HEK293 (cell line): ENCODE data around the gene GIT1.

Source experiments
- AEBP2 ChIP-seq: fragments of 450-650 bp; formaldehyde crosslinking; IDR thresholded peaks from 2 replicates; pipeline ENCODE4 v1.5.1; 2016; ENCODE audit warnings: missing biosample characterization, missing genetic modification characterization, borderline replicate concordance
- GLIS1 ChIP-seq: fragments of 450-650 bp; formaldehyde crosslinking; IDR thresholded peaks from 2 replicates; pipeline ENCODE4 v1.5.1; 2016; ENCODE audit warnings: missing biosample characterization, missing genetic modification characterization
- KLF10 ChIP-seq: fragments of 450-650 bp; IDR thresholded peaks from 2 replicates; pipeline ENCODE4 v1.5.1; 2018; ENCODE audit warnings: missing biosample characterization, mild to moderate bottlenecking, missing genetic modification characterization
- KLF17 ChIP-seq: fragments of 450-650 bp; formaldehyde crosslinking; IDR thresholded peaks from 2 replicates; pipeline ENCODE4 v1.5.1; 2016; ENCODE audit warnings: missing biosample characterization, missing genetic modification characterization
- SALL2 ChIP-seq: fragments of 450-650 bp; formaldehyde crosslinking; IDR thresholded peaks from 2 replicates; pipeline ENCODE4 v1.5.0; 2017; ENCODE audit warnings: missing biosample characterization, mild to moderate bottlenecking, missing genetic modification characterization, borderline replicate concordance
- SCRT2 ChIP-seq: fragments of 450-650 bp; formaldehyde crosslinking; IDR thresholded peaks from 2 replicates; pipeline ENCODE4 v1.5.1; 2016; ENCODE audit warnings: missing biosample characterization, missing genetic modification characterization
- ZBTB20 ChIP-seq: fragments of 450-650 bp; formaldehyde crosslinking; IDR thresholded peaks from 2 replicates; pipeline ENCODE4 v1.5.1; 2016; ENCODE audit warnings: missing biosample characterization, missing genetic modification characterization
- ZEB2 ChIP-seq: fragments of 450-650 bp; formaldehyde crosslinking; IDR thresholded peaks from 2 replicates; pipeline ENCODE4 v1.5.1; 2016; ENCODE audit warnings: missing biosample characterization, missing genetic modification characterization
- ZNF114 ChIP-seq: fragments of 450-650 bp; formaldehyde crosslinking; IDR thresholded peaks from 2 replicates; pipeline ENCODE4 v1.5.0; 2017; ENCODE audit warnings: missing biosample characterization, missing genetic modification characterization
- ZNF146 ChIP-seq: fragments of 450-650 bp; formaldehyde crosslinking; IDR thresholded peaks from 2 replicates; pipeline ENCODE4 v1.5.1; 2016; ENCODE audit warnings: missing biosample characterization, missing genetic modification characterization
- ZNF26 ChIP-seq: fragments of 450-650 bp; formaldehyde crosslinking; IDR thresholded peaks from 2 replicates; pipeline ENCODE4 v1.5.1; 2016; ENCODE audit warnings: missing biosample characterization, missing genetic modification characterization
- ZNF280C ChIP-seq: fragments of 450-650 bp; formaldehyde crosslinking; IDR thresholded peaks from 2 replicates; pipeline ENCODE4 v1.5.1; 2016; ENCODE audit warnings: missing biosample characterization, missing genetic modification characterization
- ZNF280D ChIP-seq: fragments of 450-650 bp; formaldehyde crosslinking; IDR thresholded peaks from 2 replicates; pipeline ENCODE4 v1.5.1; 2016; ENCODE audit warnings: missing biosample characterization, missing genetic modification characterization
- ZNF404 ChIP-seq: fragments of 450-650 bp; formaldehyde crosslinking; IDR thresholded peaks from 2 replicates; pipeline ENCODE4 v1.5.1; 2017; ENCODE audit warnings: missing biosample characterization, missing genetic modification characterization
- ZNF449 ChIP-seq: fragments of 450-650 bp; formaldehyde crosslinking; IDR thresholded peaks from 2 replicates; pipeline ENCODE4 v1.5.1; 2017; ENCODE audit warnings: missing biosample characterization, mild to moderate bottlenecking, missing genetic modification characterization, moderate library complexity
- ZNF555 ChIP-seq: fragments of 450-650 bp; formaldehyde crosslinking; conservative IDR thresholded peaks from 2 replicates; pipeline ENCODE4 v1.5.1; 2017; ENCODE audit warnings: missing biosample characterization, mild to moderate bottlenecking, missing genetic modification characterization, inconsistent platforms
- ZNF658 ChIP-seq: fragments of 450-650 bp; formaldehyde crosslinking; IDR thresholded peaks from 2 replicates; pipeline ENCODE4; 2016; ENCODE audit warnings: missing biosample characterization, missing genetic modification characterization
- ZNF777 ChIP-seq: fragments of 450-650 bp; formaldehyde crosslinking; IDR thresholded peaks from 2 replicates; pipeline ENCODE4 v1.5.1; 2017; ENCODE audit warnings: missing biosample characterization, missing genetic modification characterization, borderline replicate concordance
- ZNF830 ChIP-seq: fragments of 450-650 bp; IDR thresholded peaks from 2 replicates; pipeline ENCODE4 v1.5.0; 2018; ENCODE audit warnings: missing biosample characterization, missing genetic modification characterization, low read depth, mild to moderate bottlenecking, moderate library complexity
- ZNF843 ChIP-seq: fragments of 450-650 bp; formaldehyde crosslinking; IDR thresholded peaks from 2 replicates; pipeline ENCODE4 v1.5.1; 2016; ENCODE audit warnings: missing biosample characterization, missing genetic modification characterization
- ZSCAN5A ChIP-seq: fragments of 450-650 bp; formaldehyde crosslinking; IDR thresholded peaks from 2 replicates; pipeline ENCODE4 v1.5.1; 2016; ENCODE audit warnings: missing biosample characterization, missing genetic modification characterization

The GIT1 gene

GRCh38 chr17:29622337-29623282 lies 33.2 kb upstream of the GIT1 start, which contains the start of gene CORO6 (continued):
- TF ChIP-seq SCRT2 (tag by site-specific recombination) (no peak), ZNF777 (tag by site-specific recombination) (no peak), ZNF114 (tag by site-specific recombination) (no peak), ZNF404 (tag by site-specific recombination) (no peak), ZEB2 (tag by site-specific recombination) (0 out of 2 replicates have a peak, but pooled peaks have one; percentile 30), KLF10 (tag by site-specific recombination) (peak; percentile 22; the same call in 1 of the 2 replicates), SALL2 (tag by site-specific recombination) (no peak), ZNF280D (tag by site-specific recombination) (no peak), ZNF146 (tag by site-specific recombination) (no peak), AEBP2 (tag by site-specific recombination) (no peak), ZNF843 (tag by site-specific recombination) (no peak), ZNF26 (tag by site-specific recombination) (no peak), ZNF658 (tag by site-specific recombination) (no peak), ZNF449 (tag by site-specific recombination) (no peak), ZNF830 (no peak), GLIS1 (tag by site-specific recombination) (peak; percentile 4; the same call in 1 of the 2 replicates), ZBTB20 (tag by site-specific recombination) (peak; percentile 9), ZSCAN5A (tag by site-specific recombination) (no peak), KLF17 (tag by site-specific recombination) (no peak), ZNF280C (no peak), ZNF555 (no peak)
